Frontal cortex (tissue), 4 donors: ENCODE data around the gene HK3. TPM values are rescaled to one million over a fixed set of nuclear protein-coding genes. Genes with fewer than 3 reads are reported as not detected.

Experiments
- DNase-seq, 2 donors: peaks; one replicate each; pipeline ENCODE4 v3.0.0; 2012; ENCODE audit warnings: low spot score in 2 of 2
- FAIRE-seq: peaks from 2 replicates; lab custom pipeline; 2012; peaks lifted over from hg19 to GRCh38; lab: Jason Lieb, UNC
- total RNA-seq: library from RNA; depleted of rRNA; stranded (reverse); fragments of >200 nt; gene quantifications from one replicate; pipeline ENCODE4 v1.2.3, GENCODE V29; 2014
- donor health status: control.
- donor health status: control.
- donor health status: control.

Gene HK3
- total RNA-seq, 1 donor from 2014 or later = 0.41 TPM

DNA sequence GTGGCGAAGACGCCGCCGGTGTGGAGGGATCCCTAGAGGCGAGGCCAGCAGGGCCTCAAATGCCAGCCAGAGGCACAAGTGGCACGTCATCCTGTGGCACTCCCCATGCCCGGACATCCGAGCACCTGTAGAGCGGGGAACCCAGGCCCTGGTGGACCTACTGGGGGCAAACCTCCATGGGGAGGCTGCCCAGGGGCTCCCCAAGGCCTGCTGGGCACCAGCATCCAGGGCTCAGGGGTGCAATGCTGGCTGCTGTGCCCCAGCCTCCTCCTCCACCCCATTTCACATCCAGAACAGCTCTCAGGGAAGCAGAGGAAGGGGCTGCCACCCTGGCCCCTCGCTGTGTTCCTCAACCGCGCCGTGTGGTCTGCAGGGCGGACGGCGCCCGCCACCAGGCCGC is 43.5 kb downstream of the HK3 start:
- FAIRE-seq = no peak
- DNase-seq = no peak

DNA sequence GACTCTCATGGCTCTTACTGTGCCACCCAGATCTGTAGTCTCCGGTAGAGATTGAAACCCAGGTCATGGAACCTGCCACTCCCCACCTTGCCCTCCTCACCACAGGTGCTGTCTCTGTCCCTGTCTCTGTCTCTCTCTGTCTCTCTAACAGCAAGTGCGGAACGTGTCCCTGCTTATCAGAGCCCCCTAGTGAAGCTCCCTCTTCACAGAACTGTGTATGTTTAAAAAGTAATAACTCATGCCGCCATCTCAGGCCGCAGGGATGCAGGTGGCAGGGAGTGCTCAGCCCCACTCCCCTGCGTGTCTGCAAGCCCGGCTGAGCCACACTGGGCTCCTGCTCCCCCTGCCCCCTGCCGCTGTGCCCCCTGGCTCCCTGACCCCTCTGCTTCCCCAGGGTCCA is 45.0 kb downstream of the HK3 start:
- DNase-seq = no peak
- no peak for FAIRE-seq

DNA sequence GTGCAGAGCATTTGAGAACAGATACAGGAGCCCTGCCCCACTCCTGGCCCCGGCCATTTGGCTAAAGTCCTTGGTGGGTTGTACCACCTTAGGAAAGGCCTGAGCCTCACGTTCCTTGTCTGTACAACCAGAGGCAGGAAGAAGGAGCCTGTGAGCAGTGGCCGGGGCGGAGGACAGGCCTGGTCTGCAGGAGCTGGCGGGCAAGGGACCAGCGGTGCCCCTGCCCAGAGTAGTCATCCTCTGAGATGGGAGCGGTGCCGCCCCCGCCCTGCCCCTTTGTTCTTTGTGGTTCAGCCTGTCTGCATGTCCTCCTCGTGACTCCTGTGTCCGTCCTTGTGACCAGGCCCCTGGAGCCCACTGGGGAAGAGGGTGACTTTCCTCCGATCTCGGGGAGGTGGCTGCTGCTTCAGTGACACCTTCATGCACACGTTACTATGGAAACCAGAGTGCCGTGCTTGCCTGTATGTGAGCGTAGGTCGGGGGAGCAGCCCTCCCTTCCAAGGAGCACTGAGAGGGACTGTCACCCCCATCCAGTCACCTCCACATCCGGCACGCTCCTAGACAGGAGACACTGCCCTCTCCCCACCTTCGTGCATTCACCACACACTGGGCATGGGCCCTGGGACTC is 45.9 kb downstream of the HK3 start:
- no peak for FAIRE-seq
- DNase-seq = peak in 1 of 2 donors; percentile 52

DNA sequence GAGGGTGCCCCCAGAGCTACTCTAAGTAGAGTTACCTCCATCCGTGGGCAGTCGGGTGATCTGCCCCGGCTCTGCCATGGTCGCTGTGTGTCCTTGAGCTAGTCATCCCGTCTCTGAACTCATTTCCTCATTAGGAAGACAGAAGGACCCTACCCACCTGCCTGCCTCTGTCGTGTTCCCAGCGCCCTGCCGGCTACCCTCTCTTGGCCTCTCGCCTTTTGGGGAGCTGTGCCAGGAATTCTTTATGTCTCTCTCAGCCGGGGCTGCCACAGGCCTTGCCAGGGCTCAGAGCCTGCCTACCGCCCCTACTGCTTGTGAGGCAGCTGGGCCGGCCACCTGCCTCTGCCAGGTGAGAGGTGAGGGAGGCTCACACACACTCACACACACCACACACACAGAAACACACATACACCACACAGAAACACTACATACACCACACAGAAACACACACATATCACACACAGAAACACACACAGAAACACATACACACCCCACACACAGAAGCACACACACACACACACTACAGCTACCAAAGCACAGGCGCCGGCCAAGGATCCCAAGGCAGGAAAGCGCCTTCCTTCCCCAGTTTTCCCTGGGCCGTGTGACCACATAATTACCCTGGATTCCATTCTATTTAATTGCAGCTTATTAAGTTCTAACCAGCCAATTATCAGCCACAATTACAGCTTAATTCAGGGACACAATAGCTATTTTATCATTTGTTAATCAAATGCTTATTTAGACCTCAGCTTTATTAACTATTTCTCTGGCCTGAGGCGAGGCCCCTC is 47.1 kb downstream of the HK3 start:
- no peak for FAIRE-seq
- DNase-seq = no peak

DNA sequence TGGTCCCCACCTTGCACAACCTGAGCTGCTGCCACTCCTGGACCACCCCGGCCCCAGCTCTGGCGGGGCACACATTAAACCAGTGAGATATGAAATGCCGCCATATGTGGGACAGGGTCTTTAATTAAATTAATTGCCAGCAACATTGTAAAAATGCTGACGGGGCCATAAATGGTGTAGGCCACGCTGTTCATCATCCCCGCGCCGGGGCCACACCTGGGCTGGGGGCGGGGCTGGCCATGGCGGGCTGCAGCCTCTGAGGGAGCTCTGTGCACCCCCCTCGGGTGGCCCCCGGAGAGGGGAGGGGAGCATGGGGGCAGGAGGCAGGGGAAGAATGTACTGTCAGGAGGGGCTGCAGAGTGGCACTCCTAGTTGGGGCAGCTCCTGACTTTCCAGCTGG is 47.8 kb downstream of the HK3 start:
- FAIRE-seq (no peak), DNase-seq (no peak)

DNA sequence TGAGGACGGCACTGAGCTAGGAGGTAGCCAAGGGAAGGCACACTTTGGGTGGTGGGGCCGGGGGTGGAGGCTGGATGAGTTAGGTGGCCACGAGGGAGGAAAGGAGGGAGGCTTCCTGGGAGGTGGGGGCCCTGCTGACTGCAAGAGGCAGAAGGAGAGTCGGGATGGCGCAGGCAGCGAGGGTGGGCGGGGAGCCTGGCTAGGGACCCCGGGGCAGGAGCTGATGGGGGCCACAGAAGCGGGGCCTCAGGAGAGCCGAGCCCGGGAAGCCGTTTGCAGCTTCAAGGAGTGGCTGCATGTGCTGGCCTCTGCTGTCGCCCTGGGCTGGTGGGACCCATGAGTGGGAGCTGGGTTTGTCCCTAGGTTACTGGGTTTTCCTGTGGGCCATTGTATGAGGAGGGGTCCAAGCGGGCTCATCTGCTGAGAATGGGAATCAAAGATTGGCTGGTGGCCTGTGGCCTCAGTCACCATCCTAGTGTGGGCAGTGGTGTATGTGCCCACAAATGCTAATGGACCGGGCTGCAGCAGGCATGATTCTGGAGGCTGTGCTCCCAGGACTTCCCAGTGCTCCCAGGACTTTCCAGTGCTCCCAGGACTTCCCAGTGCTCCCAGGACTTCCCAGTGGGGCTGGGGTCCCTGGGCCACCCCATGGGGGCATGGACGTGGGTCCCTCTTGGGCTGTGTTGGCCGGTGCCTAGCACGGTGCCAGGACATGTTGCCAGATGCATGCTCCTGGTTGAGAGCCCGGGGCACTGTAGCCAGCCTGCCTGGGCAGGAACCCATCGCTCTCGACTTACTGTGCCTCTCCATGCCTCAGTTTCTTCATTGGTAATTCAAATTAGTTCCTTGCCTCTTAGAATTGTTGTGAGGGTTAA is 48.5 kb downstream of the HK3 start:
- FAIRE-seq (no peak), DNase-seq (no peak)

DNA sequence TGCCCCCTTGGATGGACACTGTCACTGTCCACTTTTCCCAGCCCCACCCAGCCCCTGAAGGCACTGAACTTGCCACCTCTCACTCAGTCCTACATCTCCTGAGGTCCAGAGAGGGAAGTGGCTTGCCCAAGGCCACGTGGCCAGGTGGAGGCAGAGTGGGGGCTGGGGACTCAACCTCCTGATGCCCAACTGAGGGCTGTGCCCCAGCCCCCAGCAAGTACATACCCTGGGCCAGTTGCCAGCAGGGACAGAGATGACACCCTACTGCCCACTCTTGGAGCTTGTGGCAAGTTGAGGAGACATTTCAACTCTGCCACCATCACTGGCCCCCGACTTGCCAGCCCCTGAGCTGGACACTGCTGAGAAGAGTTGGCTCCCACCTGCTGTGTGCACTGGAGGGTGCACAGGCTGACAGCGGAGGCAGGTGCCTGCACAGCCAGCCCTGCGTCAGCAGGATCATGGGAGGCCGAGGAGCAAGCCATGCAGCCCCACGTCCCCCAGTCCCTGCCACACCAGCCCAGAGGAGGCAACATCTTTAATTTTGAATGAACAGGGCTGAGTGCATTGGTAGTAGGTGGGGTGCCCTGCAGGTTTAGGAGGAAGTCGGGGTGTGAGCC is 49.4 kb downstream of the HK3 start:
- FAIRE-seq (no peak), DNase-seq (no peak)

DNA sequence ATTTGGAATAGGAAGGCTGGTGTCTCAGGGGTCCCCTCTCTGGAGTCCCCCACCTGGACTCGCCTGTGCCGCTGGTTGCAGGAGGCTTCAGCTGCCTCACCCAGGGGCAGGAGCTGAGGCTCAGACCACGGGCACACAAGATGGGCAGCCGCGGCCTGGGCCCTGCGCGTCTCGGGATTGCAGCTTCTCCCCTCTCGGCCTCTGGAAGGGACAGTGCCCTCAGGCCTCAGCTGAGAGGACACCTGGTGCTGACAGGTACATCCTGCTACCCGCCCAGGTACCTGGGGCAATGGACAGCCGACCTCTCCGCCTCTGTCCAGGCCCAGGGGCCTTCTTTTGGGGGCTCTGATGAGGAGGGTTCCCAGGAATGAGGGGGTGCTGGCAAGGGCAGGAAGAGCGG is 50.5 kb downstream of the HK3 start:
- DNase-seq = no peak

DNA sequence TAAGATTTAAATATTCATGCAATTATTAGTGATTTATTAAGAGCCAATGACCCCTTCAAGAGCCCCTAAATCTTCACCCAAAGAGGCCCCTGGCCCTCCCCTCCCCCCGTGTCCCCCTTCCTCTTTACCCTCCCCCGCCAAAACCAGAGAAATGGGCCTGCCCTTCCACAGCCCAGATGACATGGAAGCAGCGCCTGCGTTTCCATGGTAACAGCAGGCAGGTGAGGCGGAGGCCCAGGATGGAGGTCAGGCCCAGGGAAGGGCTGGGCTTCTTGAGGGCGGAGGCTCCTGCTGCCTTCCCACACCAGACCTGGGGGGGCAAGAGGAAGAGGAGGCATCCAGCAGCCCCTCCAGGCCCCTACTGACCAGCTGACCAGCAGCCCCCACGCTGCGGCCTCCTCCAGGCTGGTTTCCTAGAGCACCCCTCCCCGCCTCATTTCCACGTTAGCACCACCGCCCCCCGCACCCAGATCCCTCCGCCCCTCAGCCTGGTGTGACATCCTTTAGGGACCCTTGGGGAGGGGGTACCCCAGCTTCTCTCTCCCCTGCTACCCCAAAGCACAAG is 51.3 kb downstream of the HK3 start:
- DNase-seq = no peak

More for the DNA sequence above, 50.5 kb downstream of the HK3 start:
- FAIRE-seq = no peak

DNA sequence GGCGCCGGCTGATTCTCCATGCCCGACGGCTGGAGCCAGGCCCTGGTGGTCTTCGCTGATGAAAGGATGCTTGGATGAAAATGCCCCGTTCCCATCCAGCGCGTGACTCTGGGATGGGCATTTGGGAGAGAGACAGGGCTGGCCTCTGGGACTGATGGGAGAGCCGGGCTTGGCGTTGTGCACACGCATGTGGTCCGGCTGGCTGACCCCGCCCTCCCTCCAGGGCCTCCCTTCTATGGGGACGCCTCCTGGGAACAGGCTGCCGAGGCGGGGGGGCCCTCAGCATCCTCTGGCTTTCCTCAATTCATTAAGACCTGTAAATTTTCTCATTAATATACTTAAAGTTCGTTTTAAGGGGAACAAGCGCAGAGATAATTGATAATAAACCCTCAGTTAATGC is 52.0 kb downstream of the HK3 start:
- FAIRE-seq (no peak), DNase-seq (no peak)

More for the DNA sequence above, 51.3 kb downstream of the HK3 start:
- FAIRE-seq = no peak

DNA sequence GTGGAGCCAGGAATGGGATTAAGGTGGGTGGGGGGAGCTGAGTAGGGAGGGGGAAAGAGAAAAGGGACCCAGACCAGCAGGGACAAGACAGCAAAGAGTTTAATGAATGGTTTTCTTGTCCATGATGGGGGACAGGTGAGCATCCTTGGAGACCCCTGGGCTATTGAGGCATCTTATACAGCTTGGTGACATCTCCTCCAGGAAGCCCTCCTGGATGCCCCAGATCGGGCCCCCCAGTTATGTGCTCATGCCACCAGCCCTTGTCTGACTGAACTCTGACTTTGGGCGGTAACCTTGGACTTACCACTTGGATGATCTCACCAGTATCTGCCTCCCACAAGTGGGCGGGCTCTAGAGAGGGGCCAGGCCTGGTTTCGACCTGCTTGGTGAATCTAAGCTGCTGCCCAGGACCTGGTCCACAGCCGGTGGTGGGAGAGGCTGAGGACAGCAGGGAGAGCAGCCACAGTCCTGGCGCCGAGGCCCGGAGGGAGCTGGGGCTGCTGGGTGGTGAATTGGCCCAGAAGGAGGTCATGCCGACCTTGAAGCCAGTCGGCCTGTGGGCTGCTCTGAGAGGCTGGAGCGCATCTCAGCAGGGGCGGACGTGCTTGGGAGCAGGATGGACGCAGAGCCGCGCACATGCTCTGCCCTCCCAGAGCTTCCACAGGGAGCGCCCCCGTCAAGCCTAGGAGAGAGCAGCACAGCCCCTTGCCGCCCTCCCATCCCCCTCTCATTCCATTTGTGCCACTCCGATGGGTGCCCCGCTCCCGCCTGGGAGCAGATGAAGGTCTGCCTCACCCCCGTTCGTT is 52.6 kb downstream of the HK3 start:
- DNase-seq (no peak), FAIRE-seq (no peak)

DNA sequence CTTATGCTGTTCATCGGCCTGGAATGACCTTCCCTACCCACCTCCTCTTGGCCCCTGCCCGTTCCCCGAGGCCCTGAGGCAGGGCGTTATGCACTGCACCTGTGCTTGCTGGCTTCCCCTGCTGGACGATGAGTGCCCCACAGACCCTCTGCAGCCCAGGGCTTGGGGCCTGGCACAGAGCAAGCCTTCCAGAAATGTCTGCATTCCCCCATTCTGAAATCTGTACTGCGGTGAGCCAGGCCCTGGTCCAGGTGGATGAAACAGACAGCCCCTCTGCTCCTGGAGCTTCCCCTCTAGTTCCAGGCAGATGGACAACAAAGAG is 53.8 kb downstream of the HK3 start:
- FAIRE-seq = no peak
- no peak for DNase-seq

DNA sequence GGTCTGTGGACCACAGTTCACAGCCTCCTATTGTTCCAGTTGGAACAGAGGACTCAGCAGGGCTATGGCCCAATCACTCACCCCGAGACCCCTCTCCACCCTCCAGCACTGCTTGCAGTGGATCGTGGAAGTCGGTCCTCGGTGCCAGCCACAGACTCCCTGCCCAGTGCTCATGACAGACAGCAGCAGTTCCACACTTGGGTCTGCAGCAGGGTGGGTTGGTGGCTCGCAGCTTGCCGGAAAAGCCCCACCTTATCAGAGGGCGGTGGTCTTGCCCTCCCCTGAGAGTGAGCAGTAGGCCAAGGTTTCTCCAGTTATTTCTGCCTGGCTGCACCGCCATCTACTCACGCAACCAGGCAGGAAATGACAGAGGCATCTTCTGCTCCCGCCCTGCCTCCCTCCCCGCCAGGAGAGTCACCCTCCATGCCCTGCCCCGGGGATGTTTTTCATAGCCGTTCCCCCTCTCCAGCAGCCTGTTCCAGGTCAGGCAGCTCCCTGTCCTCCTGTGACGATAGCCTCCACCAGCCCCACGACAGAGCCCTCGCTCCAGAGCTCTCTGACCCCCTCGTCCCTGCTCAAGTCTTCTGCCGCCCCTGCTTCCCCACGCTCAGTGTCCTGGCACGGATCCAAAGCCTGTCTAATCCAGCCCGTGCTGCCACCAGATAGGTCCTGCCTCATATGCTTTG is 54.3 kb downstream of the HK3 start:
- DNase-seq (no peak), FAIRE-seq (no peak)

DNA sequence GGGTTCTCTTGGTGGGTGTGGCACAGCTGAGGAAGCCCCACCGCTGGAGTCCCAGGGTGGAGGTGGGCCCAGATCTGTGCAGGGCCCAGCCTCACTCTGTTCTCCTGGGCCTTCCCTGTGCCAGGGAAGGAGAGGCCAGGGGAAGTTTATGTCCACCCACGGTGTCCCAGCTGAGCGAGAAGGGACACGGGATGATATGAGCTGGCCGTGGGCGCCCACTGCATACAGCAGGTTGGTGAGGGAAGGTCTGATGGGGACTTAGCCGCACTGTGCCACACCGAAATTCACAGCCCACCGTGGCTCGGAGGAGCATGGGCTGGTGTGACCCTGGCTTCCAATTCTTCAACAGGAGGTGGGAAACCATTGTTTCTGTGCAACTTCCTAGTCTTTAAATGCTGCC is 54.9 kb downstream of the HK3 start:
- FAIRE-seq (no peak), DNase-seq (no peak)

DNA sequence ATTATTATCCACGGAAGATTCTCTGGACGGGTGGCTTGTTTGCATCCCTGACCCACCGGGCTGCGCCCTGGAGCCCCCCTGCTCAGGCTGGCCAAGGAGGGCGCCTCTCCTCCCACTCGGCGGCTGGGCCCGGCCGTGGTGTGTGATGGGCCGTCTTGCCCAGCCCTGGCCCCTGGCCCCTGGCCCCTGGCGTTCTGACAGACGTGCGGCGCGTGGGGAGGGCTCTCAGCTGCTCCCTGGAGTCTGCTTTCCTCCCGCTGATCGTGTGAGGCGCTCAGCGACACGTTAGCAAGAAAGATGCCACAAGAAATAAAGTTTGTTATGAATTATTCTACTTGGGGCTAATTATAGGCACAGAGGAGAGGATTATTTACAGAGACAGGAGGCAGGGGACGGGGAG is 55.5 kb downstream of the HK3 start:
- FAIRE-seq (no peak), DNase-seq (no peak)

DNA sequence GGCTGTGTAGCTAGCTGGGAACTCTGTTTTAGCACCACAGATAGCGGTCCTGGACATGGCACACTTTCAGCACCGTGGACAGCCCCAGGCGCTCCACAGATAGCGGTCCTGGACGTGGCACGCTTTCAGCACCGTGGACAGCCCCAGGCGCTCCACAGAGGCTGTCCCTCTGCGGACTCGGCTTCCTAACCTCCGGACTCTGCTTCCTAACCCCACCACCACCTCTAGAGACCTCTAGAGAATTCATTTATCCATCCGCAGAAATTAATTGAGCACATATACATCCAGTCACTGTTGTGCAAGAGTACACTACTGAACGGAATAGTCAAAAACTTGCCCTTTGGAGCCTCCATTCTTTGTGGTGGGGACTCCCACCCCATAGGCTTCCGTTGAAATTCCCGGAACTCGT is 61.4 kb downstream of the HK3 start:
- FAIRE-seq = no peak

DNA sequence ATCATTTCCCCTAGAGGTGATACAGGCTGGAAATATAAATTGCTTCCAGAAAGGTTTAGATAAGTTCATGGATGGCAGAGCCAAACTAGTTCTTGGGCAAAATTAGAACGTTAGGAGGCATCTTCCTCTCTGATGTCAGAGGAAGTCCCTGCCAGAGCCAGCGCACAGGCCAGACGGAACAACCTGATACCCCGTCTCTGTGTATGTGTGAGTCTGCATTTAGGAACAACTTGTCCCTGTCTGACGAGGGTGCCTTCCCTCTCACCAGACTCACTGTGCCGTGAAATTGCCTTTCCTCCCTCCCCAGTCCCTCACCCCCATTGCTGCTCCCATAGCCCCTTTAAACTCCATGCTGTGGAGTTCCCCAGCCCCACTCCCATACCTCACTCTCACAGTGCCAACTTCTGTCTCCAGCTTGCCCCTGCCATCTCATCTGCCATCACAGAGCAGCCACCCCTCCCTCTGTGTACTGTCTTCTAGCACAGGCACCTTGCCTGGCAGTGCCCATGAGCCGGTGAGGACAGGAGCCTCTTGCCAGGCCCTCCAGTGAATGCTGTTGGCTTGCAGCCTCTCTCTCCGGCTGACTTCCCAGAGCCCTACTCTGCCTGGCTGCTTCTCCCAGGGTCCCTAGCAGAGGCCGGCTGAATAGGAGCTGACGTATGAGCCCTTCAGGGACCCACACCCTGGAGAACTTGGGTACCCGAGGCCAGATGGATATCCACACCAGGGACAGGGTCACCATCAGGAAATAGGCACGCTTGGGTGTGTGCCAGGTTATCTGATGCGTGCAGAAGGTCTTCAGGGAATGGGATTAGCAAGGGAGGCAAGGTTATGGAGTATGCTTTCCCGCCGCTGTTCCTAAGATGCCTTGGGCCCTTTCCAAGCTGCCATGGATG is 62.1 kb downstream of the HK3 start:
- DNase-seq = no peak
- no peak for FAIRE-seq

More for the DNA sequence above, 61.4 kb downstream of the HK3 start:
- peak; percentile 65 to 69 for DNase-seq

DNA sequence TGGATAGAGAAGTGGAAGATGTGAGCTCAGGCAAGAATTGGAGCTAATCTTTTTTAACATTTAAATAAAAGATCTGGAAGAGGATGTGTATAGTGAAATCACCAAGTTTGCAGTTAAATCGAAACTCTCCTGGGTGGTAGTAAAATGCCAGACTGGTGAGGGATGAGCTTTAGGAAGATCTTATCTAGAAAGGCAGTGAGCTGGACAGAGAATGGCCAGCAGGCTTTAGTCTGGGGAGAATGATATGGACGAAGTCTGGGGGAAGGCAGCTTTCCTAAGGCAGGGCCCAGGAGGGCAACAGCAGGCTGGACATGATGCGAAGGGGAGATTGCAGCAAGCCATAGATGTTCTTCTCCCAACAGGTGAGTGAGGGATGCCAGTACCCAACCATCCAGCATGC is 63.2 kb downstream of the HK3 start:
- DNase-seq = no peak
- no peak for FAIRE-seq
